Fibroblast of lung (primary cell): ENCODE data around the gene GMPR2.

Experiments used
- CTCF ChIP-seq, 2 donors: IDR thresholded peaks in 1 of 2; conservative IDR thresholded peaks in 1 of 2; 1 replicate in 1 of 2; 2 replicates in 1 of 2; pipeline ENCODE4 v1.5.1; 2011 to 2012; ENCODE audit warnings: low read length in 2 of 2, control low read depth in 1 of 2, inconsistent platforms in 1 of 2, low read depth in 1 of 2, mild to moderate bottlenecking in 1 of 2
- EZH2 ChIP-seq: IDR thresholded peaks from 2 replicates; pipeline ENCODE4 v1.5.1; 2012; ENCODE audit warnings: low read length, control low read depth, mild to moderate bottlenecking; ENCODE audit errors: missing control alignments

GRCh38 chr14:24231263-24232120 is 1.2 kb upstream of the GMPR2 start:
- no peak for TF ChIP-seq CTCF (conservative IDR thresholded peaks at IDR 0.05 in 1 of 2, IDR thresholded peaks at IDR 0.05 in 1 of 2; ENCODE audit: low read depth in 1 of 2, low read length in 2 of 2)
- no peak for TF ChIP-seq EZH2
